Tibial artery (tissue), 4 donors: ENCODE data around the gene CSNK1D.
A peak's percentile ranks its signal among the peaks of the same experiment; 100 is the strongest.
"Not testable (repeated sequence)": the region's sequence is repeated elsewhere in the genome, so short reads cannot be mapped to it uniquely, and the experiment has no call there.

Experiments used
- DNase-seq, 2 donors: peaks; one replicate each; pipeline ENCODE4 v3.0.0-alpha.2; 2019
- H3K27ac ChIP-seq, 2 donors: fragments of 200-600 bp; sonication (generic) in 1 of 2; 1 replicate in 1 of 2; 2 replicates in 1 of 2; pipeline ENCODE4 v1.5.1; 2018 to 2019; ENCODE audit warnings: mild to moderate bottlenecking in 1 of 2
- H3K27me3 ChIP-seq, 2 donors: fragments of 200-600 bp; sonication (generic) in 1 of 2; one replicate each; pipeline versions ENCODE4 v1.5.1 to v1.6.0; 2016 to 2019
- H3K36me3 ChIP-seq, 3 donors: fragments of 200-600 bp; sonication (generic) in 2 of 3; one replicate each; pipeline ENCODE4 v1.5.1; 2016 to 2019; ENCODE audit warnings: mild to moderate bottlenecking in 2 of 3
- H3K4me1 ChIP-seq, 4 donors: fragments of 200-600 bp; sonication (generic) in 2 of 4; 1 replicate in 3 of 4; 2 replicates in 1 of 4; pipeline ENCODE4 v1.5.1; 2016 to 2019
- H3K4me3 ChIP-seq, 2 donors: fragments of 200-600 bp; sonication (generic) in 1 of 2; 1 replicate in 1 of 2; 2 replicates in 1 of 2; pipeline ENCODE4 v1.5.1; 2018 to 2019; ENCODE audit warnings: mild to moderate bottlenecking in 2 of 2
- H3K9me3 ChIP-seq, 3 donors: fragments of 200-600 bp; sonication (generic) in 1 of 3; one replicate each; pipeline ENCODE4 v1.5.1; 2016 to 2019
- intact Hi-C: fragments of 100-400 bp; cut with DNase I; formaldehyde crosslinking; loops from one replicate; pipeline ENCODE4 v1.15.0; 2023; ENCODE audit warnings: low total_unique reads
- TF ChIP-seq, protein P1 (sequence below), 2 experiments: fragments of 200-600 bp in 1 of 2; fragments of 450-650 bp in 1 of 2; IDR thresholded peaks; one replicate each; pipeline ENCODE4 v1.5.1; 2017 to 2019; ENCODE audit warnings: antibody characterized with exemption in 2 of 2, mild to moderate bottlenecking in 1 of 2, moderate library complexity in 1 of 2

CSNK1D gene

DNA sequence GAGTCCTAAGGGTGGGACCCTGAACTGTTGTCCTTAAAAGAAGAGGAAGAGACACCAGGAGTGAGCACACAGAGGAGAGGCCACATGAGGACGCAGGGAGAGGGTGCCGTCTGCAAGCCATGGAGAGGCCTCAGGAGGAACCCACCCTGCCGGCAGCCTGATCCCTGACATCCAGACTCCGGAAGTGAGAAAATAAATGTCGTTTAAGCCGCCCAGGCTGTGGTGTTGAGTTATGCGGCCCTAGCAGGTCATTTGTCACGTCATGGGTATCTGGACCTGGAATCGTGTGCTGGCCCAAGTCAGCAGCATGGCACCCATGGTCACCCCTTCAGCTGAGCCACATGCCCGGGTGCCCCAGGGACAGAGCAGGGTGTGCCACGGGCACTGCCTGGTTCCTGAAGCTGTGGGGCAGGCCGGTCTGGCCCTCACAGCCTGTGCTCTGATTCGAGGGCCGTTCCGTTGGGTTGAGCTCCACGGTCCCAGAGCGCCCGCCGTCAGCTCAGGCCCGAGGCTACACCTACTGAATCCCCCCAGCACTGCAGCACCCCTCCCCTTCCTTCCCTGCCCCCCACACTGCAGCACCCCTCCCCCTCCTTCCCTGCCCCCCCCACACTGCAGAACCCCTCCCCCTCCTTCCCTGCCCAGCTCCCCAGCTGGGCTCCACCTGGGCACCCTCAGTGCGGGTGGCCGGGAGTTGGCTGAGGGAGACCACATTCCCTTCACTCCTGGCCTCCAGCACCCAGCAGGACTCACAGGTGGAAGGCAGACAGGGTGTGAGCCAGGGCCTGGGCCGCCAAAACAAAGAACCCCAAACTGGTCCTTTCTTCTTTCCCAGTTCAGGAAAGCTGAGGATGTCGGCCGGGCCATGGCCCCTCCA is 58.2 kb downstream of the CSNK1D start:
- DNase-seq: no peak
- Histone ChIP-seq H3K4me1 (peaks cover 9 to 53% (median 40%) of the 10 kb centered on the region in 4 donors), H3K9me3 (no peaks in the 10 kb centered on the region), H3K27me3 (no peaks in the 10 kb centered on the region), H3K27ac (peak overlapping the region; percentile 73 to 80), H3K36me3 (no peaks in the 10 kb centered on the region), H3K4me3 (no peak overlapping the region)
- TF ChIP-seq, protein P1, sequence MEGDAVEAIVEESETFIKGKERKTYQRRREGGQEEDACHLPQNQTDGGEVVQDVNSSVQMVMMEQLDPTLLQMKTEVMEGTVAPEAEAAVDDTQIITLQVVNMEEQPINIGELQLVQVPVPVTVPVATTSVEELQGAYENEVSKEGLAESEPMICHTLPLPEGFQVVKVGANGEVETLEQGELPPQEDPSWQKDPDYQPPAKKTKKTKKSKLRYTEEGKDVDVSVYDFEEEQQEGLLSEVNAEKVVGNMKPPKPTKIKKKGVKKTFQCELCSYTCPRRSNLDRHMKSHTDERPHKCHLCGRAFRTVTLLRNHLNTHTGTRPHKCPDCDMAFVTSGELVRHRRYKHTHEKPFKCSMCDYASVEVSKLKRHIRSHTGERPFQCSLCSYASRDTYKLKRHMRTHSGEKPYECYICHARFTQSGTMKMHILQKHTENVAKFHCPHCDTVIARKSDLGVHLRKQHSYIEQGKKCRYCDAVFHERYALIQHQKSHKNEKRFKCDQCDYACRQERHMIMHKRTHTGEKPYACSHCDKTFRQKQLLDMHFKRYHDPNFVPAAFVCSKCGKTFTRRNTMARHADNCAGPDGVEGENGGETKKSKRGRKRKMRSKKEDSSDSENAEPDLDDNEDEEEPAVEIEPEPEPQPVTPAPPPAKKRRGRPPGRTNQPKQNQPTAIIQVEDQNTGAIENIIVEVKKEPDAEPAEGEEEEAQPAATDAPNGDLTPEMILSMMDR (IDR thresholded peaks at IDR 0.05): no peak
- intact Hi-C loops: no loop called here

DNA sequence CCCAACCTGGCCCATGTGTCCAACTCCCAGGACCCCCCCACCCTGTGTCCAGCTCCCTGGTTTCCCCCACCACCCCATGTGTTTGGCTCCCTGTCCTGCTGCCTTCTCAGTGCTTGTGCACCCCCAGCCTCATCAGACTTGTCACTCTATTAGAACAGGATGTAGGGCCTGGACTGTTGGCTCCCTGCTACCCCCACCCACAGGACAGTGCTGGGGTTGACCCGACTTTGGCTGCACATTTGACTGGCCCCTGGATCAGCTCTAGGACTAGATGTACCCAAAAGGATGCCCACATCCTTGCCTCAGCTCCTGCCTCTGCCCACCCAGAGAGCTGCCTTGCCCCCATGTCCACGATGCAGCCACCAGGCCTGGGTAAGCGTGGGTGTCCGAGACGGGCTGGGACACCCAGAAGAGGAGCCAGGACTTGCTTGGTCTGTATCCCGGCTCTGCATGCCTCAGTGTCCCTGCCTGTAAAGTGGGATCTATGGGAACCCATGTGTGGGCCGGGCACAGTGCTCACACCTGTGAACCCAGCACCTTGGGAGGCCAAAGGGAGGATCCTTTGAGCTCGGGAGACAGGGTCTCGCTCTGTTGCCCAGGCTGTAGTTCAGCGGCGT is 59.4 kb downstream of the CSNK1D start:
- Histone ChIP-seq H3K4me3 (no peak overlapping the region), H3K9me3 (no peaks in the 10 kb centered on the region), H3K36me3 (no peaks in the 10 kb centered on the region), H3K27me3 (no peaks in the 10 kb centered on the region), H3K27ac (no peak overlapping the region), H3K4me1 (peaks cover 9 to 53% (median 40%) of the 10 kb centered on the region in 4 donors)
- TF ChIP-seq, protein P1 (IDR thresholded peaks at IDR 0.05): no peak
- intact Hi-C loops: no loop called here
- DNase-seq: no peak

DNA sequence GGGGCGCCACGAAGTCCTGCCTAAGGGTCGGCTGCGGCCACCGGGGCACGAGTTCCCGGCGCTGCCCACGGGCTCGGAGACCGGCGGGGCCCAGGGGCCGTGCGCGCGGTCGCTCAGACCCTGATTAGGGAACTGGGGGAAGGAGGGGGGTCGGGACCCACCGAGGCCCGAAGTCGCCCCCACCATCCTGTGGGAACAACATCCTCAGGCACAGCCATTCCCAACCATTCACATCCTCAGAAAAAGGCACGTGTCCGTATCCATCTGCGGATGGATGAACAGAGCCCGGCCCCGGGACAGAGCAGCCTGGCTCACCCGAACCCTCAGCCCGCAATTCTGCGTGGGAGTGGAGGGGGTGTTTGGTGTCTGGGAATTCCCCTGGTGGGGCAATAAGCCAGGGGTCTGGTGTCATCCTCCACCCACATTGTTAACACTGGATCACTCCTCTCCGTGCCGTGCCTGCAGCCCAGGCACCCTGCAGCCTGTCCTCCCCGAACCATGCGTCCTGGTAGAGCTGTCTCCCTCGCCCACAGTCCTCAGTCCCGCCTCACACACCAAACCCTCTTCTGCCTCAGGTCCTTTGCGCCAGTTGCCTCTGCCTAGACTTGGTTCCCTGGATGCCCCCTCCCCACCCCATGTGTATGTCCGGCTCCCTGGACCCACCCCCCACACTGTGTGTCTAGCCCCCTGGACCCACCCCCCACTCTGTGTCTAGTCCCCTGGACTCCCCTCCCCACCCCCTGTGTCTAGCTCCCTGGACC is 60.1 kb downstream of the CSNK1D start:
- DNase-seq: no peak

DNA sequence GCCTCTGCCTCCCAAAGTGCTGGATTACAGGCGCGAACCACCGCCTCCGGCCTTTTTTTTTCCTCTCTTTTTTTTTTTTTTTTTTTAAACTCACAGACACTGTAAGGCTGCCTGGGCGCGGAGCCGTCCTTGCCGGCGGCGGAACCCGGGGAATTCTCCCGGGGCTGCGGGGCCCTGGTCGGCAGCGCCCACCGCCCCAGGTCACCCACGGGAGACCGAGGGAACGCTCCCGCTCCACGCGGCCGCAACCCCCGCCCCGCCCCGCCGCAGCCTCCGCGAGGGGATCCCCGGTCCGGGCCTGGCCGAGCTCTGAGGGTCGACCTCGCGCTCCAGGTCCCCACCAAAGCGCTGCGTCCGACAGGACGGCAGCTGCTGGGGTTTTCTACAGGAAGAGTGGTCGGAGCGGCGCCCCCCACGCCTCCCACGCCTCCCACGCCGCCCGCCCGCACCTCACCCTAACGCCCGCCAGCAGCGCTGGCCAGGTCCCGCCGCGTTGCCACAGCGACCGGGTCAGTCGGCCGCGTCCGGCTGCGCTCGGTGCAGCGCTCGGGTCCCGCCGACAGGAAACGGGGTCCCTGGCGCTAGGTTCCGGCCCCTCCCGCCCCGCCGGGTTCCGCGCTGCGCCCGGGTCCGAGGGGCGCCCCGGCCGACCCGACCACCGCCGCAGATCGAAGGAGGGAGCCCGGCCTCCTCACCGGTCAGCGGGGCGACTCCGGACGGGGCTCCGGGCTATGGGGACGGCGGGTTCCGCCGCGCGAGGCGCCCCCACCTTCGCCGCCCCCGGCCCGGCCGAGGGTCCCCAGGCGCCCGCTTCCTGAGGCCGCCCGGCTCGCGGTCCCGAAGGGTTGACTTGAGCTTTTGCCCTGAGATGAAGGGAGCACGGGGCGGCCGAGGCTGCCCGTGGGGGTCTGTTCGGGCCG is 60.9 kb downstream of the CSNK1D start, which contains the start of gene CCDC57:
CCDC57 (minus strand) TSS at position 512 of the 920 bp plus-strand sequence. CDS start 10,898 bp downstream, outside the sequence.
- Histone ChIP-seq H3K36me3 (peaks cover 0 to 3% (median 0%) of the 10 kb centered on the region in 3 donors), H3K4me3 (peak within 1 kb of the TSS; percentile 89 to 97), H3K27me3 (no peaks in the 10 kb centered on the region), H3K27ac (peak within 1 kb of the TSS; percentile 88 to 89), H3K4me1 (peaks cover 9 to 39% (median 32%) of the 10 kb centered on the region in 4 donors), H3K9me3 (no peaks in the 10 kb centered on the region)
- TF ChIP-seq, protein P1 (IDR thresholded peaks at IDR 0.05): peak; percentile 5 to 38
- peak in 1 of 2 donors; percentile 87 for DNase-seq
- intact Hi-C loops: no loop called here

More for the DNA sequence above, 60.1 kb downstream of the CSNK1D start:
- Histone ChIP-seq H3K9me3 (no peaks in the 10 kb centered on the region), H3K4me3 (peak overlapping the region; percentile 89 to 97), H3K27ac (peak overlapping the region; percentile 88 to 89), H3K36me3 (no peaks in the 10 kb centered on the region), H3K4me1 (peaks cover 9 to 47% (median 38%) of the 10 kb centered on the region in 4 donors), H3K27me3 (no peaks in the 10 kb centered on the region)
- TF ChIP-seq, protein P1 (IDR thresholded peaks at IDR 0.05): no peak
- intact Hi-C loops: no loop called here

DNA sequence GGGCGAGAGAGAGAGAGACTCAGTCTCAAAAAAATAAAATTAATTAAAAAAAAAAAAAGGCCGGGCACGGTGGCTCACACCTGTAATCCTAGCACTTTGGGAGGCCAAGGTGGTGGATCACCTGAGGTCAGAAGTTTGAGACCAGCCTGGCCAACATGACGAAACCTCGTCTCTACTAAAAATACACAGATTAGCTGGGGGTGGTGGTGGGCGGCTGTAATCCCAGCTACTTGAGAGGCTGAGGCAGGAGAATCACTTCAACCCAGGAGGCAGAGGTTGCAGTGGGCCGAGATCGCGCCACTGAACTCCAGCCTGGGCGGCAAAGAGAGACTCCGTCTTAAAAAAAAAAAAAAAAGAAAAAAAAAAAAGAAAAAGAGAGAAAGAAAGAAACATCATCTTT is 62.8 kb downstream of the CSNK1D start:
- H3K27me3 ChIP-seq, H3K4me3 ChIP-seq, H3K9me3 ChIP-seq, DNase-seq, intact Hi-C loops, H3K27ac ChIP-seq, H3K36me3 ChIP-seq: not testable (repeated sequence)
- H3K4me1 ChIP-seq: peaks cover 0 to 27% (median 21%) of the 10 kb centered on the region in 4 donors
